ENCODE results near the gene DNAJB13.

The DNAJB13 gene

DNA sequence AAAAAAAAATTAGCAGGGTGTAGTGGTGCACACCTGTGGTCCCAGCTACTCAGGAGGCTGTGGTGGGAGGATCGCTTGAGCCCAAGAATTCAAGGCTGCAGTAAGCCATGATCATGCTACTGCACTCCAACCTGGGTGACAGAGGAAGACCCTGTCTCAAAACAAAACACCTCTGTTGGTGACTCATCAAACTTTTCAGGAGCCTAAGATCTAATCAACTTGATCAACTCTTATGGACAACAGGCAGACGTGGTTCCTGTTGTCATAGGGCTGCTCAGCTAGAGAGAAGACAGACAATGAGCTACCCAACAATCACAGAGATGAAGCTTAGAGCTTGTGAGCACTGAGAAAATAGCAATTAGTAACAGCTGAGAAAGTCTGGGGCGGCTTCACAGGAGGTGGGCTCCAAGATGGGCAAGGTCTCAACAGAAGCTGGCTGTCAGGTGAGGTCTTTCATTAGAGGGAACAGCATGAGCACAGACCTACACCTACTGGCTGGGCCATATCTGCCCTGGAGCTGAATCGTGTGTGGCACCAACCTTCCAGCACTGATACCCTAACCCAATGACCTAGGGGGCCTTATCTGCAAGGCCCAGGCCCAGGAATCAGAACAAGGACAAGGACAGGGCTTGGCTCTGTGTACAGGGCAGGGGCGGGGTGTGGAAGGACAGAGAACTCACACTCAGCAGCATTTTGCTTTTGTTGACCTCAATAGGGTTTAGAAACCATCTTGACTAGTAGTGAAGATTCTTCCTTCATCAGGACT lies 65.3 kb downstream of the DNAJB13 start:
- DNase-seq (ENCODE audit: low spot score in 2 of 2), result no peak
- ATAC-seq (ENCODE audit: low read depth), result no peak
- Mint-ChIP-seq H3K36me3 (peaks cover 14% of the 10 kb centered on the region), H3K4me3 (no peak overlapping the region), H3K27ac (peak overlapping the region; percentile 51), H3K27me3 (no peaks in the 10 kb centered on the region), H3K9me3 (no peaks in the 10 kb centered on the region), H3K4me1 (peaks cover 31% of the 10 kb centered on the region)

DNA sequence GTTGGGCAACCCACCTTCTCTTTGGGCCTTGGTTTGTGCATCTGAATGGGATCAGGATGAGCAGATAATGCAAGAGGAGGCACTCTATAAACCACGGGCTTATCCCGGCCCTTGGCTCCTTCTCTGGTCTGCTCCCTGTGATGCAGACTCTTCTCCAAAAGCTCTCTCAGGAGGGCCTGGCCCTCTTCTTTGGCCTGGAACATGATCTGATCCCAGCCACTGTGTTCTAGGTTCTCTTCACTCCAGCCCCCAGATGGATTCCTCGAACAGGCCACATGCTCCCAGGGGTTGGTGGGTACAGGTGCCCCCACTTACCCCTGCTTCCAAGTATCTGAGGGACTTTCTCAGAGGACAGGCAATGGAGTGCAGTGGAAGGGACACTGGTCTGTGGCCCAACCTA lies 66.8 kb downstream of the DNAJB13 start:
- ATAC-seq (ENCODE audit: low read depth), result no peak
- no peaks in the 10 kb centered on the region for H3K9me3 Mint-ChIP-seq
- no peak for DNase-seq (ENCODE audit: low spot score in 2 of 2)
- H3K4me1 Mint-ChIP-seq, result peaks cover 19% of the 10 kb centered on the region
- peaks cover 14% of the 10 kb centered on the region for H3K36me3 Mint-ChIP-seq
- no peaks in the 10 kb centered on the region for H3K27me3 Mint-ChIP-seq
- H3K27ac Mint-ChIP-seq, result peak overlapping the region; percentile 51
- no peak overlapping the region for H3K4me3 Mint-ChIP-seq

DNA sequence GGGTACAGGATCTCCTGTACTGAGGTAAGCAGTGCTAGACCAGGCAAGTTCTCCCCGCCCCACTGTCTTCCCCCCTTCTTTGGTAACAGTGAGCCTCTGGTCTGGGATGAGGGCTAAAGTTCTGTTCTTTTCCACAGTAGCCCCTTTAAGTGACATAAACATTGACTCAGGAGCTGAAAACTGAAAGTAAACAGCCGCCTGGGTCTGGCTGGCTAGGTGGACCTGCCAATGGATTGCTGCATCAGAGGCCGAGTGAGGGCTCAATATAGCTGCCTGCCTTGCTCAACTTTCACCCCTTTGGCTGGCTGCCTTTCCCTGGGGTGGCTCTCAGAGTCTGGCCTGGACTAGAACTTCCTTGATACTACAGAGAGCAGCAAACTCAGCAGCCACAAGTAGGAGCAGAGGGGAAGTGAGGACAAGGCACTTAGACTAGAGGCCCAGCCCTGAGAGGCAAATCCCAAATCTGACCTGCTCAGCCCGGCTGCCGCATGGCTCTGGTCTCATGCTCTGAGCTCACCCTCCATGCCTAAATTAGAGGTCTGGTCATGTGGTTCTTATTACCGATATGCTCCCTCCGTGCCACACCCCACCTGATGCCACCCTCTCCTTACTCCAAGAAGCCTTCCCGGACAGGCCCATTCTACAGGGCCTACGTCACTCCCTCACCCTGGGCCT lies 67.6 kb downstream of the DNAJB13 start:
- Mint-ChIP-seq H3K27me3 (no peaks in the 10 kb centered on the region), H3K4me3 (no peak overlapping the region), H3K36me3 (peaks cover 15% of the 10 kb centered on the region), H3K9me3 (no peaks in the 10 kb centered on the region), H3K27ac (peak overlapping the region; percentile 46), H3K4me1 (peaks cover 21% of the 10 kb centered on the region)
- ATAC-seq (ENCODE audit: low read depth) (no peak), DNase-seq (ENCODE audit: low spot score in 2 of 2) (no peak)

DNA sequence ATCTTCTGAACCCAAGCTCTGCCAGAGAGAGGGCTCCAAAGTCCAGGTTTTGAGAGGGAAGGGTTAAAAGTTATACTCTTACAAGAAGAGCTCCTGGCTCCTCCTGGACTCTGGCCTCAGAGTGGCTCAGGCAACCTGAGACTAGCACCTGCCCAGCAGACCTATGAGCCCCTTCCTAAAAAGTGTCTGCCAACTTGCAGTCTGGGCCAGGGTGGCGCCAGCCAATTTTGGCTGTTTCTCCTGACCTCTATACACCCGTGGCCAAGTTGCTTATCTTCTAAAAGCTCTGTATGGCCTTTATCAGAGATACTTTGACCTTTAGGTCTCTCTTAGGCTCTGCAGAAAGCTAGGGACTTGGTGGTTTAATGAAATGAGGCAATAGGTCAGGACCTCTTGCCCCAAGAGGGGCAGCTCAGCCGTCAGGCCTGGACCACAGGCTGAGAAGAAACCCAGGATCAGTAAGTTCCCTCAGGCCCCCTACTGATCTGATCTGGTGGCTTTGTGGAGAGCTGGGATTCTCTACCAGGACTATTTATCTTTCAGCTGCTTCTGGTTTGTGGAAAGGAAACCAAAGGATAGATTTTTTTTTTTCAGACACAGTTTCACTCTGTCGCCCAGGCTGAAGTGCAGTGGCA lies 68.4 kb downstream of the DNAJB13 start:
- no peak for DNase-seq (ENCODE audit: low spot score in 2 of 2)
- no peaks in the 10 kb centered on the region for H3K9me3 Mint-ChIP-seq
- H3K27ac Mint-ChIP-seq, result peak overlapping the region; percentile 46
- peaks cover 17% of the 10 kb centered on the region for H3K36me3 Mint-ChIP-seq
- peaks cover 27% of the 10 kb centered on the region for H3K4me1 Mint-ChIP-seq
- no peaks in the 10 kb centered on the region for H3K27me3 Mint-ChIP-seq
- no peak for ATAC-seq (ENCODE audit: low read depth)
- H3K4me3 Mint-ChIP-seq, result no peak overlapping the region

DNA sequence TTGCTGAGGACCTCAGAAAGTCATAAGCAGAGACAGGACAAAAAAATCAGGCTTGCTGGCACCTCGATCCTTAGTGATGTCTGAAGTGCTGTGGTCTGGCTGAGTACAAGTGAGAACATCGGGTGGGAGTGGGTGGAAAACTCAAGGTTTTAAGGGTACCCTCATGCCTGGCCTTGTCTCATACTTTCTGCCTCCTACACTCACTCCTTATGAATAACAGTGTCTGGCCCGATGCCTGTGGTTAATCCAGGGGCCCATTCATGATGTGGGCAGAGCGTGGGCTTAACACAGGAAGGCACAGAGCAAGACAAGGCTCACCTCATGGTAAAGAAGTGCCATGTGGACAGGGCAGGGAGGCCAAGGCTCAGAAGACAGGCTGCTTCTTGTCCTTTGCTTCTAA lies 69.0 kb downstream of the DNAJB13 start:
- Mint-ChIP-seq H3K36me3 (peaks cover 17% of the 10 kb centered on the region), H3K27me3 (no peaks in the 10 kb centered on the region), H3K27ac (no peak overlapping the region), H3K4me3 (no peak overlapping the region), H3K9me3 (no peaks in the 10 kb centered on the region), H3K4me1 (peaks cover 23% of the 10 kb centered on the region)
- DNase-seq (ENCODE audit: low spot score in 2 of 2), result no peak
- no peak for ATAC-seq (ENCODE audit: low read depth)

Data from memory B cell (primary cell).